HG03060 (cell line): ENCODE measurements around the gene OAS2.

Experiments used
- ATAC-seq: cut with Tn5 transposase; IDR thresholded peaks from one replicate; pipeline ENCODE4 v1.9.1; 2021; ENCODE audit warnings: low read depth, moderate number of reproducible peaks; ENCODE audit not compliant: unreplicated experiment

The OAS2 gene

GRCh38 chr12:113007166-113007565, 28.8 kb downstream of the OAS2 start:
- no peak for ATAC-seq

GRCh38 chr12:113010701-113011100, 32.4 kb downstream of the OAS2 start:
- ATAC-seq: no peak

GRCh38 chr12:113014565-113014964, 36.2 kb downstream of the OAS2 start:
- ATAC-seq: no peak

- ATAC-seq: no peak
Measured at GRCh38 chr12:113016796-113017195, 38.5 kb downstream of the OAS2 start.

GRCh38 chr12:113019025-113019424, 40.7 kb downstream of the OAS2 start:
- ATAC-seq: no peak

GRCh38 chr12:113021500-113021899, 43.2 kb downstream of the OAS2 start:
- ATAC-seq: no peak

GRCh38 chr12:113022563-113023297, 44.4 kb downstream of the OAS2 start:
- ATAC-seq: no peak

GRCh38 chr12:113027726-113028125, 49.4 kb downstream of the OAS2 start:
- no peak for ATAC-seq

GRCh38 chr12:113030875-113031525, 52.7 kb downstream of the OAS2 start:
- ATAC-seq: no peak

GRCh38 chr12:113039911-113040445, 61.7 kb downstream of the OAS2 start:
- ATAC-seq: no peak

GRCh38 chr12:113040722-113041171, 62.4 kb downstream of the OAS2 start:
- no peak for ATAC-seq

- no peak for ATAC-seq
Measured at GRCh38 chr12:113041560-113041959, 63.2 kb downstream of the OAS2 start.

GRCh38 chr12:113043240-113043639, 64.9 kb downstream of the OAS2 start:
- ATAC-seq: no peak

GRCh38 chr12:113044516-113044915, 66.2 kb downstream of the OAS2 start:
- no peak for ATAC-seq

- ATAC-seq: no peak
Measured at GRCh38 chr12:113048716-113049127, 70.4 kb downstream of the OAS2 start.

GRCh38 chr12:113049976-113050742, 71.8 kb downstream of the OAS2 start:
- ATAC-seq: no peak

- ATAC-seq: no peak
Measured at GRCh38 chr12:113050795-113051194, 72.5 kb downstream of the OAS2 start.

GRCh38 chr12:113051759-113052158, 73.4 kb downstream of the OAS2 start:
- no peak for ATAC-seq

GRCh38 chr12:113052326-113052725, 74.0 kb downstream of the OAS2 start:
- no peak for ATAC-seq

- ATAC-seq: no peak
Measured at GRCh38 chr12:113054948-113055486, 76.7 kb downstream of the OAS2 start.
